H9 (cell line): ENCODE results near the gene NKAIN2. TPM values are rescaled to one million over a fixed set of nuclear protein-coding genes. Genes with fewer than 3 reads are reported as not detected.

Source experiments
- DNase-seq: peaks from one replicate; pipeline ENCODE4 v3.0.0-alpha.2; 2017
- H2AFZ ChIP-seq: one replicate; pipeline ENCODE4 v1.6.1; 2013; ENCODE audit warnings: mild to moderate bottlenecking, low read length, control low read depth, moderate library complexity
- H2AK5ac ChIP-seq: 2 replicates; pipeline ENCODE4 v1.6.1; 2013; ENCODE audit warnings: low read length, control low read depth, mixed read lengths; ENCODE audit not compliant: insufficient read length
- H2BK120ac ChIP-seq: one replicate; pipeline ENCODE4 v1.6.1; 2013; ENCODE audit warnings: low read depth, mild to moderate bottlenecking, low read length, control low read depth, inconsistent platforms; ENCODE audit not compliant: poor library complexity, severe bottlenecking
- H2BK12ac ChIP-seq: 2 replicates; pipeline ENCODE4 v1.6.1; 2013; ENCODE audit warnings: low read length, control low read depth, mixed read lengths, low read depth; ENCODE audit not compliant: insufficient read length
- H2BK15ac ChIP-seq: 2 replicates; pipeline ENCODE4 v1.6.1; 2013; ENCODE audit warnings: low read depth, low read length, control low read depth
- H2BK20ac ChIP-seq: one replicate; pipeline ENCODE4 v1.6.1; 2013; ENCODE audit warnings: low read depth, mild to moderate bottlenecking, low read length, control low read depth, inconsistent platforms; ENCODE audit not compliant: poor library complexity, severe bottlenecking
- H2BK5ac ChIP-seq: 2 replicates; pipeline ENCODE4 v1.6.1; 2013; ENCODE audit warnings: low read length, control low read depth, mixed read lengths; ENCODE audit not compliant: insufficient read length
- H3K14ac ChIP-seq: 2 replicates; pipeline ENCODE4 v1.6.1; 2013; ENCODE audit warnings: low read length, control low read depth; ENCODE audit not compliant: insufficient read depth
- H3K18ac ChIP-seq: 2 replicates; pipeline ENCODE4 v1.6.1; 2013; ENCODE audit warnings: low read depth, mild to moderate bottlenecking, mixed read lengths, low read length, control low read depth; ENCODE audit not compliant: insufficient read length
- H3K23ac ChIP-seq: 2 replicates; pipeline ENCODE4 v1.6.1; 2013; ENCODE audit warnings: low read length, control low read depth, mixed read lengths, low read depth; ENCODE audit not compliant: insufficient read length
- H3K23me2 ChIP-seq: 2 replicates; pipeline ENCODE4 v1.6.1; 2013; ENCODE audit warnings: low read depth, mild to moderate bottlenecking, mixed read lengths, low read length, control low read depth; ENCODE audit not compliant: insufficient read length, poor library complexity, severe bottlenecking
- H3K27ac ChIP-seq: 2 replicates; pipeline ENCODE4 v1.5.1; 2013; ENCODE audit warnings: low read length, control low read depth, mixed read lengths, low read depth; ENCODE audit not compliant: insufficient read length
- H3K27me3 ChIP-seq: 2 replicates; pipeline ENCODE4 v1.6.1; 2013; ENCODE audit warnings: low read length, control low read depth, inconsistent platforms; ENCODE audit not compliant: insufficient read depth
- H3K4ac ChIP-seq: 2 replicates; pipeline ENCODE4 v1.6.1; 2013; ENCODE audit warnings: low read depth, mild to moderate bottlenecking, control low read depth, inconsistent platforms, low read length, moderate library complexity
- H3K4me1 ChIP-seq: 2 replicates; pipeline ENCODE4 v1.6.1; 2013; ENCODE audit warnings: low read length, control low read depth, inconsistent platforms; ENCODE audit not compliant: insufficient read depth
- H3K4me2 ChIP-seq: 2 replicates; pipeline ENCODE4 v1.6.1; 2013; ENCODE audit warnings: low read length, control low read depth, mixed read lengths; ENCODE audit not compliant: insufficient read length, insufficient read depth
- H3K56ac ChIP-seq: 2 replicates; pipeline ENCODE4 v1.6.1; 2013; ENCODE audit warnings: low read depth, mild to moderate bottlenecking, mixed read lengths, low read length, control low read depth; ENCODE audit not compliant: insufficient read length
- H3K79me1 ChIP-seq: 2 replicates; pipeline ENCODE4 v1.6.1; 2013; ENCODE audit warnings: low read depth, mild to moderate bottlenecking, moderate library complexity, low read length, control low read depth, inconsistent platforms; ENCODE audit not compliant: insufficient read depth, poor library complexity, severe bottlenecking
- H3K79me2 ChIP-seq: 2 replicates; pipeline ENCODE4 v1.6.1; 2013; ENCODE audit warnings: low read length, control low read depth, inconsistent platforms; ENCODE audit not compliant: insufficient read depth
- H3K9ac ChIP-seq: 2 replicates; pipeline ENCODE4 v1.6.1; 2013; ENCODE audit warnings: low read length, control low read depth, mixed read lengths; ENCODE audit not compliant: insufficient read length; ENCODE audit errors: extremely low read depth
- H3K9me3 ChIP-seq: one replicate; pipeline ENCODE4 v1.6.1; 2013; ENCODE audit warnings: low read depth, low read length, inconsistent platforms; ENCODE audit not compliant: control insufficient read depth
- H3T11ph ChIP-seq: one replicate; pipeline ENCODE4 v1.6.1; 2013; ENCODE audit warnings: mild to moderate bottlenecking, low read length, control low read depth, inconsistent platforms
- H4K20me1 ChIP-seq: one replicate; pipeline ENCODE4 v1.6.1; 2013; ENCODE audit not compliant: control insufficient read depth, insufficient read length, insufficient read depth
- H4K5ac ChIP-seq: 2 replicates; pipeline ENCODE4 v1.6.1; 2013; ENCODE audit warnings: low read depth, mild to moderate bottlenecking, mixed read lengths, low read length, control low read depth; ENCODE audit not compliant: insufficient read length
- H4K8ac ChIP-seq: replicated peaks from 2 replicates; pipeline ENCODE4 v1.6.1; 2013; ENCODE audit warnings: low read length, control low read depth, mixed read lengths, low read depth; ENCODE audit not compliant: insufficient read length
- H4K91ac ChIP-seq: 2 replicates; pipeline ENCODE4 v1.6.1; 2013; ENCODE audit warnings: low read depth, mild to moderate bottlenecking, moderate library complexity, mixed read lengths, low read length, control low read depth; ENCODE audit not compliant: insufficient read length
- H3K27ac Mint-ChIP-seq, 3 experiments: 2 replicates in 2 of 3; 3 replicates in 1 of 3; pipeline ENCODE4 v1.8.0; 2020 to 2021; ENCODE audit warnings: mixed read lengths in 3 of 3, mild to moderate bottlenecking in 1 of 3, moderate library complexity in 1 of 3
- H3K27me3 Mint-ChIP-seq: 2 replicates; pipeline ENCODE4 v1.8.0; 2021; ENCODE audit warnings: low read depth, mild to moderate bottlenecking, moderate library complexity, mixed read lengths
- H3K36me3 Mint-ChIP-seq, 3 experiments: 2 replicates in 2 of 3; 3 replicates in 1 of 3; pipeline ENCODE4 v1.8.0; 2020 to 2021; ENCODE audit warnings: low read depth in 3 of 3, mixed read lengths in 3 of 3; ENCODE audit not compliant: insufficient read depth in 1 of 3
- H3K4me1 Mint-ChIP-seq, 2 experiments: 2 replicates each; pipeline ENCODE4 v1.8.0; 2020; ENCODE audit warnings: mixed read lengths in 2 of 2
- H3K4me3 Mint-ChIP-seq, 2 experiments: 2 replicates in 1 of 2; 3 replicates in 1 of 2; pipeline ENCODE4 v1.8.0; 2020 to 2021; ENCODE audit warnings: mild to moderate bottlenecking in 2 of 2, mixed read lengths in 2 of 2, moderate library complexity in 1 of 2
- H3K9me3 Mint-ChIP-seq, 2 experiments: 2 replicates in 1 of 2; 3 replicates in 1 of 2; pipeline ENCODE4 v1.8.0; 2020; ENCODE audit warnings: mild to moderate bottlenecking in 2 of 2, mixed read lengths in 2 of 2, moderate library complexity in 1 of 2
- WGBS: extraction: QIAGEN DNeasy Blood & Tissue Kit; methylation state at CpG from one replicate; pipeline ENCODE4 v1.1.7; 2013; ENCODE audit warnings: missing lambda C conversion rate, low lambda C conversion rate, mixed read lengths; ENCODE audit not compliant: insufficient read length; ENCODE audit errors: extremely low coverage; 5-methylcytosine and 5-hydroxymethylcytosine counted together
- total RNA-seq: library from RNA; stranded (reverse); gene quantifications from 2 replicates; pipeline ENCODE4 v1.2.1, GENCODE V29; 2021
- TF ChIP-seq, protein P1 (sequence below): fragments of 200-600 bp; sonication (generic); conservative IDR thresholded peaks from 3 replicates; pipeline ENCODE4 v1.8.0; 2021; ENCODE audit warnings: antibody characterized with exemption, mild to moderate bottlenecking

The NKAIN2 gene
- total RNA-seq, 1 experiment from 2014 or later = 0.17 TPM

GRCh38 chr6:124679387-124679786 lies 875.7 kb downstream of the NKAIN2 start:
- H3K18ac ChIP-seq = no peak overlapping the region
- H3K23ac ChIP-seq = no peak overlapping the region
- no peak overlapping the region for H2BK120ac ChIP-seq
- no peak for DNase-seq
- Mint-ChIP-seq H3K27me3 (peaks cover 2% of the 10 kb centered on the region; the same call in 1 of the 2 replicates), H3K36me3 (peaks cover 8 to 36% (median 9%) of the 10 kb centered on the region in 3 experiments), H3K4me3 (no peak overlapping the region), H3K27ac (no peak overlapping the region), H3K9me3 (peaks cover 32% of the 10 kb centered on the region in 2 experiments), H3K4me1 (peaks cover 13 to 16% of the 10 kb centered on the region in 2 experiments)
- no peak overlapping the region for H3K4me2 ChIP-seq
- no peak overlapping the region for H4K8ac ChIP-seq
- H3K4me1 ChIP-seq = no peaks in the 10 kb centered on the region
- H3K27me3 ChIP-seq = no peaks in the 10 kb centered on the region
- no peaks in the 10 kb centered on the region for H3K79me1 ChIP-seq
- no peak overlapping the region for H2BK5ac ChIP-seq
- H3K14ac ChIP-seq = no peak overlapping the region
- no peaks in the 10 kb centered on the region for H3K23me2 ChIP-seq
- H3K9me3 ChIP-seq = no peaks in the 10 kb centered on the region
- TF ChIP-seq, protein P1, sequence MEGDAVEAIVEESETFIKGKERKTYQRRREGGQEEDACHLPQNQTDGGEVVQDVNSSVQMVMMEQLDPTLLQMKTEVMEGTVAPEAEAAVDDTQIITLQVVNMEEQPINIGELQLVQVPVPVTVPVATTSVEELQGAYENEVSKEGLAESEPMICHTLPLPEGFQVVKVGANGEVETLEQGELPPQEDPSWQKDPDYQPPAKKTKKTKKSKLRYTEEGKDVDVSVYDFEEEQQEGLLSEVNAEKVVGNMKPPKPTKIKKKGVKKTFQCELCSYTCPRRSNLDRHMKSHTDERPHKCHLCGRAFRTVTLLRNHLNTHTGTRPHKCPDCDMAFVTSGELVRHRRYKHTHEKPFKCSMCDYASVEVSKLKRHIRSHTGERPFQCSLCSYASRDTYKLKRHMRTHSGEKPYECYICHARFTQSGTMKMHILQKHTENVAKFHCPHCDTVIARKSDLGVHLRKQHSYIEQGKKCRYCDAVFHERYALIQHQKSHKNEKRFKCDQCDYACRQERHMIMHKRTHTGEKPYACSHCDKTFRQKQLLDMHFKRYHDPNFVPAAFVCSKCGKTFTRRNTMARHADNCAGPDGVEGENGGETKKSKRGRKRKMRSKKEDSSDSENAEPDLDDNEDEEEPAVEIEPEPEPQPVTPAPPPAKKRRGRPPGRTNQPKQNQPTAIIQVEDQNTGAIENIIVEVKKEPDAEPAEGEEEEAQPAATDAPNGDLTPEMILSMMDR = no peak
- no peak overlapping the region for H3T11ph ChIP-seq
- no peak overlapping the region for H2AK5ac ChIP-seq
- H2BK20ac ChIP-seq = no peak overlapping the region
- H4K5ac ChIP-seq = no peak overlapping the region
- no peak overlapping the region for H3K27ac ChIP-seq
- H3K56ac ChIP-seq = no peak overlapping the region
- H4K91ac ChIP-seq = no peak overlapping the region
- H3K4ac ChIP-seq = no peak overlapping the region
- H4K20me1 ChIP-seq = no peaks in the 10 kb centered on the region
- no peak overlapping the region for H2AFZ ChIP-seq
- WGBS = no CpG with 5 or more reads among the region's 2 CpGs
- H2BK15ac ChIP-seq = no peak overlapping the region
- no peaks in the 10 kb centered on the region for H3K79me2 ChIP-seq
- no peak overlapping the region for H3K9ac ChIP-seq
- H2BK12ac ChIP-seq = no peak overlapping the region
